ENCODE results near the gene GDE1. TPM values are rescaled to one million over a fixed set of nuclear protein-coding genes. Genes with fewer than 3 reads are reported as not detected.
A peak's percentile ranks its signal among the peaks of the same experiment; 100 is the strongest.

Gene GDE1
- total and polyA plus RNA-seq, 3 donors from 2014 or later = 42.4 to 54.6 (median 44.1) TPM

DNA sequence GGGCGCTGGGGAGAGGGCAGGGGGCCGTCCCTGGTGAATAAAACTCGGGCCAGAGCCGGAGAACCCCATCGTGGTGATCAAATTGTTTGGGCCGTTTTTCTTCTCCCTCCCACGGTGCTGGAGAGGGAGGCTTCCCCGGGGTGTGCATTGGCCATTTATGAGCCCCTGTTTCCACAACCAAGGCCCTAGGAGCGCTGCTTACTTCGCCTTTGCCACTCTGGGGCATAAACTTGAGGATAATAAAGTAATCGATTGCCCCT is 2.4 kb upstream of the GDE1 start:
- no peaks in the 10 kb centered on the region for H3K36me3 ChIP-seq (ENCODE audit: low read depth, missing control alignments)
- intact Hi-C loops (cut with DNase I; ENCODE audit: low total_unique reads) = no loop called here
- no peaks in the 10 kb centered on the region for H3K27me3 ChIP-seq
- 0 to 1% methylated on average over 5 to 11 of the region's 11 CpGs for WGBS, 2 donors
- no peaks in the 10 kb centered on the region for H3K9me3 ChIP-seq
- H3K27ac ChIP-seq = peak overlapping the region; percentile 54 to 74
- no peak for DNase-seq
- TF ChIP-seq, protein P1, sequence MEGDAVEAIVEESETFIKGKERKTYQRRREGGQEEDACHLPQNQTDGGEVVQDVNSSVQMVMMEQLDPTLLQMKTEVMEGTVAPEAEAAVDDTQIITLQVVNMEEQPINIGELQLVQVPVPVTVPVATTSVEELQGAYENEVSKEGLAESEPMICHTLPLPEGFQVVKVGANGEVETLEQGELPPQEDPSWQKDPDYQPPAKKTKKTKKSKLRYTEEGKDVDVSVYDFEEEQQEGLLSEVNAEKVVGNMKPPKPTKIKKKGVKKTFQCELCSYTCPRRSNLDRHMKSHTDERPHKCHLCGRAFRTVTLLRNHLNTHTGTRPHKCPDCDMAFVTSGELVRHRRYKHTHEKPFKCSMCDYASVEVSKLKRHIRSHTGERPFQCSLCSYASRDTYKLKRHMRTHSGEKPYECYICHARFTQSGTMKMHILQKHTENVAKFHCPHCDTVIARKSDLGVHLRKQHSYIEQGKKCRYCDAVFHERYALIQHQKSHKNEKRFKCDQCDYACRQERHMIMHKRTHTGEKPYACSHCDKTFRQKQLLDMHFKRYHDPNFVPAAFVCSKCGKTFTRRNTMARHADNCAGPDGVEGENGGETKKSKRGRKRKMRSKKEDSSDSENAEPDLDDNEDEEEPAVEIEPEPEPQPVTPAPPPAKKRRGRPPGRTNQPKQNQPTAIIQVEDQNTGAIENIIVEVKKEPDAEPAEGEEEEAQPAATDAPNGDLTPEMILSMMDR (IDR thresholded peaks at IDR 0.05) = no peak
- no peak for TF ChIP-seq POLR2A (IDR thresholded peaks at IDR 0.05)
- peaks cover 17% of the 10 kb centered on the region for H3K4me1 ChIP-seq
- H3K4me3 ChIP-seq = peak overlapping the region; percentile 80 to 90

DNA sequence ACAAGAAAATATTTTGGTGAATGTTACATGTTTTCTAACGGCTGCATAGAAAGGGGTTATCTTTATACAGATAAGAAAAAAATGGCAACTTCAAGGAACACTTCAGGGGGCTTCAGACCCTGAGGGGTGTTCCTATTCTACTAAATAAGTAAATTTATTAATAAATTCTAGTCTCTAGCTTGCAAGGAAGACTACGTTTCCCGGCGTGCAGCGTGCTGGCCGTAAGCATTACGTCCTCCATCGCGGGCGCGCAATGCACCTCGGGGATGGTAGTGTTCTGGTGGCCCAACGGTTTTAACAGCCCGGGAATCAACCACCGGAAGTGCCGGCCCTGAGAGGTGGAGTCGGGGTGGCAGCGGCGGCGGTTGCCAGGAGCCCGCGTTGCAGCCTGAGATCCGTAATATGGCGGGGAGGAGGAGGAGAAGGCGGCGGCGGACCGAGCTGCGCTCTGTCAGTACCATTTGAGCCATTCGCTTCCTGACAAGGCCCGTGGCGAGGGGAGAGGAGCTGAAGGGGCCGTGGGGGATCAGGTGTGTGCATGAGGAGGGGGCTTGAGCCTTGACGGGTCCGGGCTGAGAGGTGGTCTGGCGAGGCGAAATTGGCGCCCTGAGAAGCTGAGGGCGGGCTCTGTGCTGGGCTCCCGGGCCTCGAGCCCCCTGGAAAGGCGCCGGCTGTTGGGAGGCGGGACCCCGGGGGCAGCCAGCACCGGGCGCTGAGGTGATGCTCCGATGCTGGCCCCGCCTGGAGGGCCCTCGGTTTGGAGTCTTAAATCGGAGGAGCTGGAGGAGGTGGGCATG is 1.9 kb upstream of the GDE1 start, which contains the start of gene CCP110:
Gene CCP110, plus strand, starts transcription at position 384 of the 797 bp plus-strand sequence. CDS start 3,940 bp downstream, outside the sequence.
- TF ChIP-seq POLR2A (IDR thresholded peaks at IDR 0.05) = no peak
- TF ChIP-seq, protein P1 (IDR thresholded peaks at IDR 0.05) = no peak
- no peaks in the 10 kb centered on the region for H3K27me3 ChIP-seq
- peaks cover 17% of the 10 kb centered on the region for H3K4me1 ChIP-seq
- intact Hi-C loops (cut with DNase I; ENCODE audit: low total_unique reads) = no loop called here
- WGBS, 2 donors = 0 to 1% methylated on average over 31 to 50 of the region's 51 CpGs
- H3K4me3 ChIP-seq = peak within 1 kb of the TSS; percentile 80 to 90
- H3K36me3 ChIP-seq (ENCODE audit: low read depth, missing control alignments) = no peaks in the 10 kb centered on the region
- DNase-seq = peak; percentile 99
- no peaks in the 10 kb centered on the region for H3K9me3 ChIP-seq
- peak within 1 kb of the TSS; percentile 54 to 74 for H3K27ac ChIP-seq

DNA sequence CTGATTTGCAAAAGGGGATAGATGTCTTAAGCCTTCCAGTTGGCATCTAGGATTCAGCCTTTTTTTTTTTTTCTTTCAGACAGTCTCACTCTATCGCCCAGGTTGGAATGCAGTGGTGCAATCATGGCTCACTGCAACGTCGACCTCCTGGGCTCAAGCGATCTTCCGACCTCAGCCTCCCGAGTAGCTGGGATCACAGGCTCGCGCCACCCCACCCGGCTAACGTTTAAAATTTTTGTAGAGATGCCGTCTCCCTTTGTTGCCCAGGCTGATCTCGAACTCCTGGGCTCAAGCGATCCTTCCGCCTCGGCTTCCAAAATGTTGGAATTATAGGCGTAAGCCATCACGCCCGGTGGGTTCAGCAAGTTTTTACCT is 1.3 kb upstream of the GDE1 start:
- H3K27me3 ChIP-seq = no peaks in the 10 kb centered on the region
- no peak for TF ChIP-seq POLR2A (IDR thresholded peaks at IDR 0.05)
- TF ChIP-seq, protein P1 (IDR thresholded peaks at IDR 0.05) = no peak
- H3K27ac ChIP-seq = peak overlapping the region in 1 of 2 donors; percentile 74
- intact Hi-C loops (cut with DNase I; ENCODE audit: low total_unique reads) = no loop called here
- DNase-seq = no peak
- no peaks in the 10 kb centered on the region for H3K9me3 ChIP-seq
- H3K4me3 ChIP-seq = peak overlapping the region; percentile 80 to 90
- peaks cover 17% of the 10 kb centered on the region for H3K4me1 ChIP-seq
- no peaks in the 10 kb centered on the region for H3K36me3 ChIP-seq (ENCODE audit: low read depth, missing control alignments)
- 57 to 60% methylated on average over 18 of the region's 18 CpGs for WGBS, 2 donors

DNA sequence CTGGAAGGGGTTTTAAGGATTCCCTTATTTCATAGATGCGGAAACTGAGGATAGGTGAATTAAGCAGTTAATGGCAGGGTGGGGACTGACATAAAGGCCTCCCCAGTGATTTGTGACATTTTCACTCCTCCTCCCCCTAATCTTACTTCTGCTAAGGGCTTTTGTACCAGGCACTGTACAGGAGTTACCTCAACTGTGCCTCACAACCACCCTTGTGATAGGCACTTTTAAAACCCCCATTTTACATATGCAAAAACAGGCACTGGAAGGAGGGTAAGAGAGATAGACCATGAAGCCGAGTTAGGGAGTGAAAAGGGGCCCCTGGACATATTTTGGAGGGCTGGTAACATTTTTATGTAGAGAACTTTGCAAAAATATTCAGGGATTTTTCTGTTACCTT is 862 bp upstream of the GDE1 start:
- peak overlapping the region in 1 of 2 donors; percentile 86 for H3K27ac ChIP-seq

More for the DNA sequence above, 862 bp upstream of the GDE1 start:
- intact Hi-C loops (cut with DNase I; ENCODE audit: low total_unique reads) = no loop called here
- TF ChIP-seq, protein P1 (IDR thresholded peaks at IDR 0.05) = no peak
- TF ChIP-seq POLR2A (IDR thresholded peaks at IDR 0.05) = no peak
- Histone ChIP-seq H3K36me3 (ENCODE audit: low read depth, missing control alignments) (no peaks in the 10 kb centered on the region), H3K9me3 (no peaks in the 10 kb centered on the region), H3K27me3 (no peaks in the 10 kb centered on the region), H3K4me1 (peaks cover 17% of the 10 kb centered on the region), H3K4me3 (peak overlapping the region; percentile 80 to 90)
- DNase-seq = no peak
- 61 to 76% methylated on average over 2 of the region's 2 CpGs for WGBS, 2 donors
